Astrocyte (in vitro differentiated cells and primary cell): ENCODE measurements around the gene NHLRC2.
"Not testable (repeated sequence)": the region's sequence is repeated elsewhere in the genome, so short reads cannot be mapped to it uniquely, and the experiment has no call there.

Experiments used
- CTCF ChIP-seq: IDR thresholded peaks from 2 replicates; pipeline ENCODE4 v1.5.1; 2011; ENCODE audit warnings: low read depth, mild to moderate bottlenecking, inconsistent platforms, low read length, moderate library complexity; ENCODE audit not compliant: insufficient read depth
- EZH2 ChIP-seq: IDR thresholded peaks from 2 replicates; pipeline ENCODE4 v1.6.1; 2012; ENCODE audit warnings: mild to moderate bottlenecking, low read length, inconsistent platforms; ENCODE audit not compliant: insufficient read depth

- TF ChIP-seq CTCF, EZH2: not testable (repeated sequence)
Observed at GRCh38 chr10:113814700-113815099, 39.8 kb upstream of the NHLRC2 start.
